ENCODE data around the gene POLE.

POLE gene

DNA sequence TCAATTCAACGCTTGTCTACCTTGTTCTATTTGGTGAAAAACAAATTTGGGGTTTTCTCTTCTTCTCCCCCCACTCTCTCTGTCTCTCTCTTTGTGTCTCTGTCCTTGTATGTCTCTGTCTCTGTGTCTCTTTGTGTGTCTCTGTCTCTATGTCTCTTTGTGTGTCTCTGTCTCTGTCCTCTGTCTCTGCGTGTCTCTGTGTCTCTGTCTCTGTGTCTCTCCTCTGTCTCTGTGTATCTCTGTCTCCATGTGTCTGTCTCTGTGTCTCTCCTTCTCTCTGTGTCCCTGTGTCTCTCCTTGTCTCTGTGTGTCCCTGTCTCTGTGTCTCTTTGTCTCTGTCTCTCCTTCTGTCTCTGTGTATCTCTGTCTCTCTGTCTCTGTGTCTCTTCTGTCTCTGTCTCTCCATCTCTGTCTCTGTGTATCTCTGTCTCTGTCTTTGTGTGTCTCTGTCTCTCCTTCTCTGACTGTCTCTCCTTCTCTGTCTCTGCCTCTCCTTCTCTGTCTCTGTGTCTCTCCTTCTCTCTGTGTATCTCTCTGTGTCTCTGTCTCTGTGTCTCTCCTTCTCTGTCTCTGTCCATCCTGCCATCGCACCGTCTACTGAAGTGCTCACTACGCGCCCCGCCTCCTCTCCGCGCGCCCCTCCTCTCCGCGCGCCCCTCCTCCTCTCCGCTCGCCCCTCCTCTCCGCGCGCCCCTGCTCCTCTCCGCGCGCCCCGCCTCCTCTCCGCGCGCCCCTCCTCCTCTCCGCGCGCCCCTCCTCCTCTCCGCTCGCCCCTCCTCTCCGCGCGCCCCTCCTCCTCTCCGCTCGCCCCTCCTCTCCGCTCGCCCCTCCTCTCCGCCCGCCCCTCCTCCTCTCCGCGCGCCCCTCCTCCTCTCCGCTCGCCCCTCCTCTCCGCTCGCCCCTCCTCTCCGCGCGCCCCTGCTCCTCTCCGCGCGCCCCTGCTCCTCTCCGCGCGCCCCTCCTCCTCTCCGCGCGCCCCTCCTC, 89.5 kb downstream of the POLE start:
- peak; percentile 74 for DNase-seq (ENCODE audit: low read depth)

DNA sequence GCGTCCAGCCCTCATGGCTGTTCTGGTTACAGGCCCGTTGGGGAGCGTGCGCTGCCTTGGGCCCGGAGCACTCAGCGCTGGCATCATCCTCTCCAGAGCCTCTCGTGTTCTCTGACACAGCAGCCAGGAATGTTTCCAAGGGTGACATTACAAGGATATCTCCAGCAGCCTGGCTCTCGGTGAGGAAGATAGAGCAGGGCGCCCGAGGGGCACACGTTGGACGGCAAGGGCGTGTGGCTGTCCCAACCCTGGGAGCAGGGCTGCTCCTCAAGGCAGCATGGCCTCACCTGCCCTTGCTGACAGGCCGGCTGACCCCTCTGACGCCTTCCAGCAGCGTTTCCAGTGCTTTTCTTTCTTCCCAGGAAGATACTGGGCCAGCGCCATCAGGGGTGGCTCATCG, 91.1 kb downstream of the POLE start:
- peak; percentile 31 for DNase-seq (ENCODE audit: low read depth)

DNA sequence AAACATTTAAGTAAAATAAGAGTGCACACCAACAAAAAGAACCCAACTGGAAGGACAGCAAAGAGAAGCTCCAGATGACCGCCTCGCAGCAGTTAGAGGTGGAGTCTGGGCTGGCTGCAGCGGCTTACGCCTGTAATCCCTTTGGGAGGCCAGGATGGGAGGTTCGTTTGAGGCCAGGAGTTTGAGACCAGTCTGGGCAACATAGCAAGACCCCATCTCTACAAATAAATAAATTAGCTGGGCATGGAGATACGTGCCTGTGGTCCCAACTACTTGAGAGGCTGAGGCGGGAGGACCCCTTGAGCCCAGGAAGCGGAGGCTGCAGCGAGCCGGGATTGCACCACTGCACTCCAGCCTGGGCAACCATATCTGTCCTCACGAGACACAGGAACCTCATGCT, 92.0 kb downstream of the POLE start:
- no peak for DNase-seq (ENCODE audit: low read depth)

DNA sequence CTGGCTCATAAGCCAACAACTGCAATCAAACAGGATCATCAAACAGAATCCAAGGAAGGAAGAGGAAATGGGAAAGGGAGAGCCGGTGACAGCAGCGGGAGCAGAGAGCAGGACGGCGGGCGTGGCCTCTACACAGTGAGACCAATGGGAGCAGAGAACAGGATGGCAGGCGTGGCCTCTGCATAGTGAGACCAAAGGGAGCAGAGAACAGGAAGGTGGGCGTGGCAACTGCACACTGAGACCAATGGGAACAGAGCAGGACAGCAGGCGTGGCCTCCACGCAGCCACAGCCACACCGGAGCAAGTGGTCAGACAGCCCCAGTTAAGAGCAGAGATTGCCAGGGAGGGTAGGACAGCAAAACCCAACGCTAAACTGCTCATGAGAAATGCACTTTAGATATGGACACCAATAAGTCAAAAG, 93.2 kb downstream of the POLE start:
- peak; percentile 97 for DNase-seq (ENCODE audit: low read depth)

DNA sequence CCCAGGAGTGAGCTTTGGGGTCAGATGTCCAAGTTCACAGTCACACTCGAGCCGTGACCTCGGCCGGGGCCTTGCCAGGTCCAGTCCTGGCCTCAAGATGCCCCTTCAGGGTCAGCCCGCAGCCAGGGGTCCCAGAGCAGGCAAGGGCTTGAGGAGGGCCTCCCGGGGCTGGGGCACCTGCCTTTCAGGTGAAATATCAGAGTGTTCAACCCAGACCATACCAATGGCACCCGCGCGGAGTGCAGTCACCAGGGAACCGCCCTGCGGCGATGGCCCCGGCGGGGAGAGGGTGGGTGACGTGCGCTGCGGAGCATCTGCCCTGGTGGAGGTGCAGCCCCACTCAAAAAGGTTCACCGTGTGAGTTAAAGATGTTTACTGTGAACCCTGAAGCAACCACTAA, 93.6 kb downstream of the POLE start:
- DNase-seq (ENCODE audit: low read depth) = no peak

DNA sequence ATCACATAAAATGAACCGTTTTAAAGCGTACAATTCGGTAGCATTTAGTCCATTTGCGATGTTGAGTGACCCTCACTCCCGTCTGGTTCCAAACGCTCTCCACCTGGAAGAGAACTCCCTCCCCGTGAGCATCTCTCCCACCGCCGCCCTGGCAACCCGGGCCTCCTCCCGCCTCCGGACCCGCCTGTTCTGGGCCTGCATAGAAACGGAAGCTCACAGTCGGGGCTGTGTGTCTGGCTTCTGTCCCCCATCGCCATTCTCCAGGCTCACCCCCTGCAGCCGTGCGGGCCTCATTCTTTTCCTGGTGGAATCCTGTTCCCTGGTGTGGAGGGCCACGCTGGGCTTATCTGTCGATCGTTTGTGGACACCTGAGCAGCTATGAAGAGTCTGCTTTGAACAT, 94.1 kb downstream of the POLE start:
- no peak for DNase-seq (ENCODE audit: low read depth)

DNA sequence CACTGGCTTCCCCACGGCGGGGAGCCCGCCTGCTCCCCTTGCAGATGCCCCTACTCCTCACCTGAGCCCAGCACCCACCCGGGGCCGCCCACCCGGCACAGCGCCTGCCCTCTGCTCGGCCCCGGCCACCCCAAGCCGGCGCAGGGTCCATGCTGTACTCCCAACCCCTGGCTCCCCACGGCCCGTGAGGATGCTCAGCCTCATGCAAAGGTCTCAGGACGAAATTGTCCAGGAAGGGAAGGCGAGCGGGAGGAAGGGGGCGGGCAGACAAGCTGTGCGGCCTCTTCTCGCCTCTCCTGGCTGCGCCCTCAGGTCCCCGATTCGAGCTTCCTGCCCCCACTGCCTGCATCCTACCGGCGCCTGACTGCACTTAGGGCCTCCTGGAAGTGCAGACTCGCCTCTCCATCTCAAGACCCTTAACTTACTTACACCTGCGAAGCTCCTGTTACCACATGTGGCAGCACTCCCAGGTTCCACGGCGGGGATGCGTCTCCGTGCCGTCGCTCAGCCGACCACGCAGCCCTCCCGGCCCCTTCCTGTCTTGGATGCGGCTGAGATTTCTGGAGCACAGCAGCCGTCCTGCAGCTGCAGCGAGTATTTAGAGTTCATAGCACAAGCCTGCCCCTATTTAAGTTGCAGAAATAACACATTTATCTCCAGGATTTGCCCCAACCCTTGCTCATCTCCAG, 94.7 kb downstream of the POLE start:
- no peak for DNase-seq (ENCODE audit: low read depth)

DNA sequence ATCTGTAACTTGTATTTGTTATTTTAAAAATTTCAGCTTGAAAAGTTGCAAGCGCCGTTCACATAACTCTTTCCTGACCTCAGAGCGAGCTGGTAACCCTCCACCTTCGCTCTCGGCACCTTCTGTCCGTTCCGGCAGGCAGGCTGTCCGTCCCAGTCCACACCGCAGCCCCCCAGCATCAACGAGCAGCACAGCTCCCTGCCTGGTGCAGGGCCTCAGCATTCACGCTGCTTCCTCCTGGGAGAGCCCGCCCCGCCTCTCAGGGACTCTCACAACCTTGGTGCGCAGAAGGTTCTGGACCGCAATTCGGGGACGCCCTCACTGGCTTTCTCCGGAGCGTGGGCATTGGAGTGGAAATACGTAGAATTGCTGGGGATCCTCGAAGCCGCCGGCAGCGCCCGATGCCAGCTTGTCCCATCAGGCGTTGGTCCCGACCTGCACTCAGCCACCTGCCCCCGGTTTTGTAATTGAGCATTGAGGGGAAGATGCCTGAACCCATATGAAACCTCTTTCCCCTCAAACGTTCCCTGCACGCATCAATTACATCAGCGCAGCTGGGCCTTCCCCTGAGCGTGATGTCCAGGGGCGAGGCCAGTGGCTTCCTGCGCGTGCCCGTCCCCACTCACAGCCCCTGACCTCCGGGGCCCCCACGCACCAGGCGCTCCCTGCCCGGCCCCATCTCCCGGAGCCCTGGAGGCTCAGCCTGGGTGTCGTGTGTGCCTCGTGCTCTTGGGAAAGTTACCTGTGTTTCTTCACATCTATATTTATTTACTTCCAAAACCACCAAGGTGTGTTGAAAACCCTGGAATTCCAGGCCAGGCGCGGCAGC, 95.8 kb downstream of the POLE start:
- no peak for DNase-seq (ENCODE audit: low read depth)

DNA sequence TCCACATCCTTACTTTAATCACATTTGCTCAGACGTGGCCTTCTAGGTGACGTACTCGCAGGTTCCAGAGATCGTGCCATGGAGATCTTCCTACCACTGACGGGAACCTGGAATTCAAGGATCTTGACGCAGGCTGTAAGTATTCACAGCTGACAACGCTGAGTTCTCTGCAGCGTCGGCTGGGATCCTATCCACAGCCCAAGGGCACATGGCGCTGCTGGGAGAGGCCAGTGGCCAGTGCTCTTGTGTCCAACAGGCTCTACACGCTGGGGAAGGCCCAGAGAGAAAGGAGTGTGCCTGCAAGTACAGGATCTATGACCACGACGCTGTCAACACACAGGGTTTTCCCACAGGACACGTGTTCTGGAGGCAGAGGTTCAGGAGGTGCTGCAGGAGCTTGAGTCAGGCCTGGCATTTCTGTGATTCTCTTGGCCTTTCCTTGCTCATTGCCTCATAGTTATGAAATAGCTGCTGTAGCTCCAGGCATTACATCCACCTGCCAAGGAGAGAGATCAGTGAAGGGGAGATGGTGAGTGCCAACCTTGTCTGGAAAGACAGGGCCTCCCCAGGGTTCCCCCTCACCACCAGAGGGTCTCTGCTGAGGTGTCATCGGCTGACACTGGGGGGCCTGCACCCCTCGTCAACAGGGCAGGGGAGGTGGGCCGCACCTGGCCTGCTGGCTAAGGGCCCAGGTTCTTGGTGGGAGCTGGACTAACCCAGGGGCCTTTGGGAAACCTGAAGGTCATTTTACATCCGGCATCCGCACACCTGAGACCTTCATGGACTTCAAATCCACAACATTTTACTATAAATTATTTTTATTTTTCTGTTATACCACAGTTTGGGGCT, 98.1 kb downstream of the POLE start:
- DNase-seq (ENCODE audit: low read depth) = peak; percentile 11

DNA sequence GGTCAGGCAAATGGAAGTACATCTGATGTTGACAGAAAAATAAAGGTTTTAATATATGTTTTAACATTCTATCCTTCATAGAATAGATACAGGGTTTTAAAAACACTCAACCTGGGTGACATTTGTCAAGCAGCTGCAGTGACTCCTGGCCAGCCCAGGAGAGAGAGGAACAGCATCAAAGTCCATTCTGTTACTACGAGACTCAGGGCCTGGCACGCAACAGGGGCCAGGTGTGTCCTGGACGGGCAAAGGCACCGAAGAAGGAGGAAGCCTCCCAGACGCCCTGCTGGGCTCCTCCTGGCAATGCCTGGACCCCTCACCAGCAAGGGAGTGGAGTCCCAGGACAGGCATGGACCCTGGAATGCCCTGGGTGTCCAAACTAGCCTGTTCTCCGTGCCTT, 98.8 kb downstream of the POLE start:
- DNase-seq (ENCODE audit: low read depth) = no peak

DNA sequence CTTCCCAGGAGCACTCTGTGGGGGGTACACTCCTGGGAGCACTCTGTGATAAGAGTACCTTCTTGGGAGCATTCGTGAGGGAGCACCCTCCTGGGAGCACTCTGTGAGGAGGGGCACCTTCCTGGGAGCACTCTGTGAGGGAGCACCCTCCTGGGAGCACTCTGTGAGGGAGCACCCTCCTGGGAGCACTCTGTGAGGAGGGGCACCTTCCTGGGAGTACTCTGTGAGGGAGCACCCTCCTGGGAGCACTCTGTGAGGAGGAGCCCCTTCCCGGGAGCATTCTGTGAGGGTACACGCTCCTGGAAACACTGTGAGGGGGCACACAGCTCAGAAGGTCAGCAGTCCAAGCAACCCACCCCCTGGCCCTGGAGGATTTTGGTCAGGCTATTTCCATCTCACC, 99.4 kb downstream of the POLE start:
- no peak for DNase-seq (ENCODE audit: low read depth)

DNA sequence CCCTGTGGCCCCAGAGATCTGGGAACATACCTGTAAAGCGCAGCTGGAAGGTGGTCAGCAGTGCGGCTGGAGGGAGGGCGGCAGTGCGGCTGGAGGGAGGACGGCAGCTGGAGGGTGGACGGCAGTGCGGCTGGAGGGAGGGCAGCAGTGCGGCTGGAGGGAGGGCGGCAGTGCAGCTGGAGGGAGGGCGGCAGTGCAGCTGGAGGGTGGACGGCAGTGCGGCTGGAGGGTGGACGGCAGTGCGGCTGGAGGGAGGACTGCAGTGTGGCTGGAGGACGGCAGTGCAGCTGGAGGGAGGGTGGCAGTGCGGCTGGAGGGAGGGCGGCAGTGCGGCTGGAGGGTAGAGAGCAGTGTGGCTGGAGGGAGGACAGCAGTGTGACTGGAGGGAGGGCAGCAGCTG, 100.2 kb downstream of the POLE start:
- no peak for DNase-seq (ENCODE audit: low read depth)

DNA sequence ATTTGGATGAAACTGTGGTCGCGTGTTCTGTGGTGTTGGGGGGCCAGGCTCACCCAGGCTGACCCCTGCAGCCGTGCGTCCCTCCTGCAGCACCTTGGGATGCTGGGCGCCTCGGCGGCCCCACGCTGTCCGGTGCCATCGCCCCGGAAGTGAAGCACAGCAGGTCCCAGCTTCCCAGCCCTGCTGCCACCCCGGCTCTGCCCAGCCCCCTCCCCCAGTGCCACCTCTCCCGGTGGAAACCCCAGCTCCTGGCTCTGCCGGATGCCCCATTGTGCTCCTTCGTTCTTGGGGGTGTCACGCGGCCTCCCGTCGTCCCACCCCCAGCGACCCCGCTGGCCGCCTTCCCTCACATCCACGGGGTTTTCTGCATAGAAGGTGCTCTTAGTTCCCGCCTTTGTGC, 102.0 kb downstream of the POLE start:
- DNase-seq (ENCODE audit: low read depth) = no peak

DNA sequence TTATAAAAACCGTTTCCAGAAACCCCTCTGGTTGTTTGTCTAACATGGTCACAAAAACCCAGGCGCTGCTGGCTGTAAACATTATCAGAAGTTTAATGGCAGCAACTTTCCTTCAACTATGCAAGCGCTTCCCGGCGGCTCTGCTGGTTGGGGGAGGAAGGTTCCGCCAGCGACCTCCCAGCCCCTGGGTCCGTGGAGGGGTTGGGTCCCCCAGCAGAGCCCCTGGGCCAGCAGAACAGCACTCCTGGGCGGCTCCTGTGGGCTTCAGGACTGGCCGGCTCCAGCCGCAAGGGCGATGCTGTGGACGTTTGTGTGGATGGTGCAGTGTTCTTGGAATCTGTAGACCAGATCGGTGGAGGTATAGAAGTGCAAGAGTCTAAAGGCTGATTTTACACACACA, 102.7 kb downstream of the POLE start:
- no peak for DNase-seq (ENCODE audit: low read depth)

DNA sequence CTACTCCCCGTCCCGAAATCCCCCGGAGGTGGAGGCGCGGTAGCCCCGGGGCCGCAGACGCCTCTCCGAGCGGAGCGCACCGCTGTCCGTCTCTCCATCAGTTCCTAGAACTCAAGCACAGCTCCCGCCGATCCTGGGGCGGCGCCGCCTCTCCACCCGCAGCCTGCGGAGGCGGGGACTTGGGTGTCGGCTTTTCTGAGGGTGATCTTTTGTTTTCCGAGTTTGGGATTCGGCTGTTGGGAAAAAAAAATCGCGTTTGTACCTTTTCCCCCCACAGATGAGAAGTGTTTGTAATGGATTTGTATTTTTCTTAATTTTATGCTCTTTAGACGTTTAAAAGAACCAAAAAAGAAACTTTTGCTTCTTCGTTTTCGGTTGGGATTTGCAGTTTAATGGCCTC, 103.4 kb downstream of the POLE start:
- peak; percentile 32 for DNase-seq (ENCODE audit: low read depth)

DNA sequence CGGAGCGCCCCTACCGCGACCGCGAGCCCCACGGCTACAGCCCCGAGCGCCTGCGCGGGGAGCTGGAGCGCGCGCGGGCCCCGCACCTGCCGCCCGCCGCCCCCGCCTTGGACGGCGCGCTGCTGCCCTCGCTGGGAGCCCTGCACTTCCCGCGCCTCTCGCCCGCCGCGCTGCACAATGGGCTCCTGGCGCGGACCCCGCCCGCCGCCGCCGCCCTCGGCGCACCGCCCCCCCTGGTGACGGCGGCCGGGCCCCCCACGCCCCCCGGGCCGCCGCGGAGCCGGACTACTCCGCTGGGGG, 103.8 kb downstream of the POLE start:
- no peak for DNase-seq (ENCODE audit: low read depth)

DNA sequence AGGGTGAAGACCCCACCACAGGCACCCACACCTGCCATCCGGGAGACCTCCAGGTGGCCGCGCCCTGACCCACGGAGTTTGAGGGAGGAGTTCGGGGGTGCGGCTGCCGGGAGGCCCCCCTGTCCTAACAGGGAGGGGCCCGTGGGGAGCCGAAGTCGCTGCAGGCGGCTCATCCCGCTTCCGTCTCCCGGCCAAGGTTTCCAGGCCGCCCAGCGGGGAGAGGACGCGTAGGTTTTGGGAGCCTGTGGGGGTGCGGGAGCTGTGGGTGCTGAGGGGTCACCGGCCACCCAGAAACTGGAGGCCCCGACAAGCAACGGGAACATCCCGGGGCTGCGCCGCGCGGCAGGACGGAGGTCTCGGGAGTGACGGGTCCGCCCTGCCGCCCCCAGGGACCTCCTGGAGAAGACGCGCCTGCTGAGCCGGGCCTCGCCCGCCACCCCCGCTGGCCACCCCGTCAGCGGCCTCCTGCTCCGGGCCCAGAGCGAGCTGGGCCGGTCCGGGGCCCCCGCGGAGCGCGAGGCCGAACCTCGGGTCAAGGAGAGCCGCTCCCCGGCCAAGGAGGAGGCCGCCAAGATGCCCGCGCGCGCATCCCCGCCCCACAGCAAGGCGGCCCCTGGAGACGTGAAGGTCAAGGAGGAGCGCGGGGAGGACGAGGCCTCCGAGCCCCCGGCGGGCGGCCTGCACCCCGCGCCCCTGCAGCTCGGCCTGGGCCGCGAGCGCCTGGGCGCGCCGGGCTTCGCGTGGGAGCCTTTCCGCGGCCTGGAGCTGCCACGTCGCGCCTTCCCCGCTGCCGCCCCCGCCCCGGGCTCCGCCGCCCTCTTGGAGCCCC, 104.3 kb downstream of the POLE start:
- DNase-seq (ENCODE audit: low read depth) = no peak

DNA sequence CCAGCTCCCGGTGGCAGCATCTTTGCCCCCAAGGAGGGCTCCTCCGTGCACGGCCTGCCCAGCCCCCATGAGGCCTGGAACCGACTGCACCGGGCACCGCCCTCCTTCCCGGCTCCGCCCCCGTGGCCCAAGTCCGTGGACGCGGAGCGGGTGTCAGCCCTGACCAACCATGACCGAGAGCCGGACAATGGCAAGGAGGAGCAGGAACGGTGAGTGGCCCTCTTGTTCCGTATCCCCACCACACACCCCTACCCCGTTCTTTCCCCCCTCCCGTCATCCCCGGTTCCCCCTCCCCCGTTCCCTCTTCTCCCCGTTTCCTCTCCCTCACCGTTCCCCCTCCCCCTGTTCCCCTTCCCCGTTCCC, 105.1 kb downstream of the POLE start:
- peak; percentile 18 for DNase-seq (ENCODE audit: low read depth)

DNA sequence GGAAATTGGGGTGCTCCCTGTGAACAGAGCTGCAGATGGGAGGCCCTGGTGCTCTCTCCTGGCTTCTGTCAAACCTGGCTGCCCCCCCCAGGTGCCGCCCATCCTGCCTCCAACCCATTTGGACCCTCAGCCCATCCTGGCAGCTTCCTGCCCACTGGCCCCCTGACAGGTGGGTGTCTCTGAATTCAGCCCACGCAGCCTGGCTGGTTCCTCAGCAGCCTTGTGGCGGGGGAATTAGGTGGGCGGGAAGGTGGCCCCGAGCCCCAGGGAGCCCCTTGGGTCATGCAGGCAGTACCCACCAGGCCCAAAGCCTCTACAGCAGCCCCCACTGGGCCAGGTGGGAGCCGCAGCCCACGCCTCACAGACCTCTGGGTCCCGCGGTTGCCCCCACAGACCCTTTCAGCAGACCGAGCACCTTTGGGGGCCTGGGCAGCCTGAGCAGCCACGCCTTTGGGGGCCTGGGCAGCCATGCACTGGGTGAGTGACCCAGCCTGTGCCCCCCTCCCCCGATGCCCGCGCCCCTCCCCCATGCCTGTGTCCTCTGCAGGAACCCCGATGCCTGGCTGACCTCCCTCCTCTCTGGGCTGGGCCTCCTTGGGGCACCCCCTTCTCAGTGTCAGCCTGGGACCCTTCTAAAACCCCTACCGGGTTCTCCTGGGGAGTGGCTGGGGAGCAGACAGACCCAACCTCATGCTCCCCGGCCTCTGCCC, 105.6 kb downstream of the POLE start:
- no peak for DNase-seq (ENCODE audit: low read depth)

DNA sequence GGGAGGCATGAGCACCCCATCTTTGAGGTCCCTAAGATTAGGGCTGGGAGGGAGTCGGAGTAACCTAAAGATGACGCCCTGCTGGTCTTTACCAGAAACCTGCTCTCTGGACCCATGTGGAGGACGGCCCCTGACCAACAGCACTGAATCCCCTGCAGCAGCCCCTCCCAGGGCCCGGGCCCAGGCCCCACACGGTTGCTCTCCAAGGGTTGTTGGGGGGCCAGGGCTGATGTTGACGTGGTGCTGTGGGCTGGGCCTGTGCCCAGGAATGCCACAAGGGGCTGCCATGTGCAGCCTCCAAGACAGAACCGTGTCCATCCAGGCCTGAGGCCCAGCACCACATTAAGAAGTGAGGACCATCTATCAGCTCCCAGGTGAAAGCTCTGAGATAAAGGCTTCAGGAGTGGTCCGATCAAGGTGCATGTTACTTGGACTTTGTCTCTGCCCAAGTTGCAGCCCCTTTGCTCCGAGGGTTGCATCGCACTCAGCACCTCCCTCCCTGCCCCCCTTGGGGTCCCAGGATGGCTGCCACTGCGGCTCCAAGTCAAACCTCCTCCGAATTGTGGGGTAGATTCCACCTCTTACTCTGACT, 106.3 kb downstream of the POLE start:
- no peak for DNase-seq (ENCODE audit: low read depth)
